K562 (cell line): Measurements from ENCODE around the gene HAL. TPM values are rescaled to one million over a fixed set of nuclear protein-coding genes. Genes with fewer than 3 reads are reported as not detected.

ENCODE experiments used
- ATAC-seq: fragments of 200-7000 bp; cut with Tn5 transposase; 3 replicates; pipeline ENCODE4 v1.9.1; 2020; ENCODE audit warnings: moderate library complexity
- BruUV-seq: library from RNA; stranded (reverse); fragments of 400-500 nt; replicated peaks from 2 replicates; lab custom pipeline; 2021; lab: Mats Ljungman, UMichigan
- CTCF ChIA-PET: fragments of 300-600 bp; formaldehyde crosslinking; extraction: SDS; loops from one replicate; lab custom pipeline; 2021; ENCODE audit warnings: low intra/inter-chr PET ratio; lab: Yijun Ruan, JAX
- POLR2A ChIA-PET: fragments of 300-600, 350-650 bp; sonication (Branson Sonifier 250); formaldehyde crosslinking; extraction: SDS; loops from one replicate; lab custom pipeline; 2021; ENCODE audit warnings: antibody characterized with exemption, inconsistent platforms; lab: Yijun Ruan, JAX
- DNase-seq, 4 experiments: peaks; one replicate each; pipeline versions ENCODE4 v3.0.0 to v3.0.0-alpha.2; 2011 to 2018; ENCODE audit warnings: low spot score in 3 of 4, mixed read lengths in 3 of 4; ENCODE audit errors: extremely low read depth in 1 of 4
- FAIRE-seq: peaks from 2 replicates; lab custom pipeline; 2011; peaks lifted over from hg19 to GRCh38; lab: Jason Lieb, UNC
- H2AFZ ChIP-seq: 2 replicates; pipeline ENCODE4 v1.6.0; 2011; ENCODE audit warnings: low read depth, low read length, control low read depth, inconsistent platforms
- H3K27ac ChIP-seq: fragments of 200-600 bp; 3 replicates; pipeline ENCODE4 v1.8.0; 2011; ENCODE audit warnings: low read depth, mild to moderate bottlenecking, control low read depth, inconsistent platforms, low read length, moderate library complexity, mixed read lengths; ENCODE audit errors: extremely low read depth
- H3K27me3 ChIP-seq, 2 experiments: fragments of 300-600 bp in 1 of 2; 2 replicates in 1 of 2; 3 replicates in 1 of 2; pipeline versions ENCODE4 v1.6.0 to v1.8.0; 2011; ENCODE audit warnings: inconsistent platforms in 2 of 2, low read length in 2 of 2, mild to moderate bottlenecking in 1 of 2, mixed read lengths in 1 of 2, moderate library complexity in 1 of 2; ENCODE audit not compliant: control insufficient read depth in 2 of 2, insufficient read depth in 2 of 2
- H3K36me3 ChIP-seq: fragments of 300-600 bp; 3 replicates; pipeline ENCODE4 v1.8.0; 2011; ENCODE audit warnings: mild to moderate bottlenecking, low read length, inconsistent platforms; ENCODE audit not compliant: control insufficient read depth, insufficient read depth
- H3K4me1 ChIP-seq, 2 experiments: fragments of 200-600 bp in 1 of 2; replicated peaks in 1 of 2; 2 replicates in 1 of 2; 3 replicates in 1 of 2; pipeline versions ENCODE4 v1.5.1 to v1.8.0; 2011; ENCODE audit warnings: inconsistent platforms in 2 of 2, low read length in 2 of 2, mild to moderate bottlenecking in 1 of 2, mixed read lengths in 1 of 2, moderate library complexity in 1 of 2; ENCODE audit not compliant: control insufficient read depth in 2 of 2, insufficient read depth in 2 of 2
- H3K4me2 ChIP-seq: 2 replicates; pipeline ENCODE4 v1.6.1; 2011; ENCODE audit warnings: low read length, control low read depth, inconsistent platforms, mixed read lengths; ENCODE audit not compliant: insufficient read depth
- H3K4me3 ChIP-seq: fragments of 200-600 bp; sonication (generic), shearing (Covaris generic); 2 replicates; pipeline ENCODE4 v1.5.1; 2016; ENCODE audit warnings: control low read depth, inconsistent platforms
- H3K79me2 ChIP-seq: fragments of 200-600 bp; 3 replicates; pipeline ENCODE4 v1.8.0; 2011; ENCODE audit warnings: low read length, inconsistent platforms; ENCODE audit not compliant: control insufficient read depth, insufficient read depth
- H3K9ac ChIP-seq, 2 experiments: 2 replicates each; pipeline versions ENCODE4 v1.6.0 to v1.6.1; 2011; ENCODE audit warnings: low read depth in 2 of 2, low read length in 2 of 2, control low read depth in 1 of 2, inconsistent platforms in 1 of 2, mild to moderate bottlenecking in 1 of 2, mixed read lengths in 1 of 2; ENCODE audit not compliant: insufficient read depth in 1 of 2
- H3K9me1 ChIP-seq: one replicate; pipeline ENCODE4 v1.6.0; 2011; ENCODE audit warnings: inconsistent platforms, mild to moderate bottlenecking, low read length, moderate library complexity; ENCODE audit not compliant: control insufficient read depth, insufficient read depth
- H3K9me3 ChIP-seq: replicated peaks from 2 replicates; pipeline ENCODE4 v1.5.1; 2011; ENCODE audit warnings: low read depth, low read length, inconsistent platforms; ENCODE audit not compliant: control insufficient read depth, insufficient read depth
- H4K20me1 ChIP-seq: replicated peaks from 2 replicates; pipeline ENCODE4 v1.6.1; 2011; ENCODE audit warnings: low read length, inconsistent platforms, mixed read lengths; ENCODE audit not compliant: control insufficient read depth, insufficient read depth
- EGR1 ChIP-seq: fragments of 450-650 bp; conservative IDR thresholded peaks from 2 replicates; pipeline ENCODE4 v1.6.1; 2017; ENCODE audit warnings: mild to moderate bottlenecking
- ETV5 ChIP-seq: sonication (generic); formaldehyde crosslinking; IDR thresholded peaks from 2 replicates; pipeline ENCODE4 v1.4.0; 2020; ENCODE audit warnings: low read depth, mild to moderate bottlenecking, missing genetic modification reagents
- PYGO2 ChIP-seq: fragments of 450-650 bp; IDR thresholded peaks from 2 replicates; pipeline ENCODE4 v1.6.1; 2016; ENCODE audit warnings: mild to moderate bottlenecking, missing genetic modification characterization, moderate library complexity, missing compliant biosample characterization
- SAP30 ChIP-seq: fragments of 200-600 bp; sonication (generic); IDR thresholded peaks from 2 replicates; pipeline ENCODE4 v1.6.1; 2012; ENCODE audit warnings: borderline replicate concordance, low read depth, mild to moderate bottlenecking, moderate library complexity, low read length, control low read depth, inconsistent platforms; ENCODE audit not compliant: insufficient read depth, poor library complexity, severe bottlenecking
- TCF7 ChIP-seq: sonication (generic); IDR thresholded peaks from 2 replicates; pipeline ENCODE4 v1.6.1; 2016; ENCODE audit warnings: antibody characterized with exemption, borderline replicate concordance
- WGBS: fragments of 100-300 bp; shearing (Covaris generic); methylation state at CpG from one replicate; pipeline ENCODE4 v1.1.6; 2016; ENCODE audit warnings: low coverage, mixed read lengths; ENCODE audit not compliant: insufficient coverage; ENCODE audit errors: missing lambda C conversion rate; 5-methylcytosine and 5-hydroxymethylcytosine counted together
- in situ Hi-C: fragments of 300-500 bp; cut with MboI; formaldehyde crosslinking; loops from 4 replicates; pipeline ENCODE4 v1.15.0; 2018; ENCODE audit warnings: inconsistent platforms, mixed read lengths
- intact Hi-C: fragments of 100-400 bp; cut with micrococcal nuclease; formaldehyde crosslinking; loops from 2 replicates; pipeline ENCODE4 v1.14.2; 2022
- polyA plus RNA-seq, 8 experiments: library from polyadenylated mRNA; depleted of rRNA in 4 of 8; stranded (reverse) in 5 of 8; unstranded in 3 of 8; fragments of >200 nt; fragmentation: Nextera tagmentation in 2 of 8; fragmentation: Illumina TruSeq in 1 of 8; extraction: Ambion mirVana in 2 of 8; extraction: Trizol in 1 of 8; gene quantifications; 2 replicates each; pipeline versions ENCODE4 v1.2.1 to v1.2.3, GENCODE V29; 2011 to 2014; ENCODE audit warnings: inconsistent platforms in 1 of 8, missing spikeins in 1 of 8
- total RNA-seq, 7 experiments: library from RNA; depleted of rRNA in 6 of 7; stranded (reverse); fragments of >200 nt in 6 of 7; fragmentation: Illumina TruSeq in 2 of 7; extraction: Trizol in 2 of 7; gene quantifications; 2 replicates each; pipeline versions ENCODE4 v1.2.1 to v1.2.3, GENCODE V29; 2011 to 2021; ENCODE audit warnings: low replicate concordance in 1 of 7
- TF ChIP-seq, protein P1 (sequence below): fragments of 200-800 bp; sonication (Bioruptor generic); IDR thresholded peaks from 2 replicates; pipeline ENCODE4 v1.6.1; 2017; ENCODE audit warnings: missing genetic modification characterization, missing compliant biosample characterization

HAL gene
- total and polyA plus RNA-seq, 9 of the 15 experiments (the other 6 are each of a cell fraction or from before 2014, with no cell fraction given) = 0.03 to 0.36 (median 0.20) TPM; not detected in 4

DNA sequence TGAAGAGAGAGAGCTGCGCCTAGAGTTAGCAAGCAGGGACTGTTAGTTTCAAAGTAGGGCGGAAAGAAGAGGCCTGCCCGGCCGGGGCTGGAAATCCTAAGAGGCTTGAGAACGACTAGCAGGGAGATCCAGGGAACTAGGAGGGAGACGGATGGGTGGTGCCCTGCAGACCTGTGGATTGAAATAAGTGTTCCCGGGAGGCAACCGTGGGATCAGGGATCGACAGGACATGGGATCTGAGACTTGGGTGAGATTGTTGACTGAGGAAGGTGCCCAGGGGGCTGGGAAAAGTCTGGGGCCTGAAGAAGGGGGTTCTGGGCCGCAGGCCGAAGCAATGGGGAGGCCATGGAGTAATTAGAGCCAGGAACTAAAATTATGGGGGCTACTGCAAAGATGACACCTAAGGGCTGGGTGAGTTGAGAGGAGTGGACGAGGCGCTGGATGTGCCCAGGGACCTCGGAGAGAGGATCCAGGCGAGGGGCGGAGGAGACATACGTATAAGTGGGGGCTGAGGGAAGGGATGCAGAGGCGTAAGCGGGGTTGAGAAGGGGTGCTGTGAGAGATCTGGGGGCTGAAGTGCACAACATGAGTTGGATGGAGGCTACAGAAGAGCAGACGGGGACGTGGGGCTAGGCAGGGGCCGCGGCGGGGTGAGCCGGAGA lies 38.6 kb upstream of the HAL start:
- ATAC-seq (peak; percentile 50), FAIRE-seq (peak; percentile 35), DNase-seq (peak; percentile 12 to 25 (median 18))
- intact Hi-C loops (no loop called here), in situ Hi-C loops (no loop called here)
- no TSS peak for BruUV-seq
- H3K9ac ChIP-seq = peak overlapping the region; percentile 66 to 97
- no peaks in the 10 kb centered on the region for H3K9me3 ChIP-seq
- CTCF ChIA-PET = no interaction called here
- H3K27me3 ChIP-seq = no peaks in the 10 kb centered on the region
- H4K20me1 ChIP-seq = no peaks in the 10 kb centered on the region
- peak overlapping the region; percentile 100 for H2AFZ ChIP-seq
- TF ChIP-seq ETV5 (CRISPR knock-in tag) (0 out of 2 replicates have a peak, but pooled peaks have one; percentile 4), TCF7 (no peak), EGR1 (0 out of 2 replicates have a peak, but pooled peaks have one; percentile 11), SAP30 (peak; percentile 17), PYGO2 (tag) (0 out of 2 replicates have a peak, but pooled peaks have one; percentile 28)
- TF ChIP-seq, protein P1, sequence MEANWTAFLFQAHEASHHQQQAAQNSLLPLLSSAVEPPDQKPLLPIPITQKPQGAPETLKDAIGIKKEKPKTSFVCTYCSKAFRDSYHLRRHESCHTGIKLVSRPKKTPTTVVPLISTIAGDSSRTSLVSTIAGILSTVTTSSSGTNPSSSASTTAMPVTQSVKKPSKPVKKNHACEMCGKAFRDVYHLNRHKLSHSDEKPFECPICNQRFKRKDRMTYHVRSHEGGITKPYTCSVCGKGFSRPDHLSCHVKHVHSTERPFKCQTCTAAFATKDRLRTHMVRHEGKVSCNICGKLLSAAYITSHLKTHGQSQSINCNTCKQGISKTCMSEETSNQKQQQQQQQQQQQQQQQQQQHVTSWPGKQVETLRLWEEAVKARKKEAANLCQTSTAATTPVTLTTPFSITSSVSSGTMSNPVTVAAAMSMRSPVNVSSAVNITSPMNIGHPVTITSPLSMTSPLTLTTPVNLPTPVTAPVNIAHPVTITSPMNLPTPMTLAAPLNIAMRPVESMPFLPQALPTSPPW (CRISPR knock-in tag) = no peak
- H3K27ac ChIP-seq = no peak overlapping the region; the same call in 2 of the 3 replicates
- no peaks in the 10 kb centered on the region for H3K36me3 ChIP-seq
- peaks cover 3 to 8% of the 10 kb centered on the region in 2 experiments; a peak in 4 of 5 replicates for H3K4me1 ChIP-seq
- peak overlapping the region; percentile 99 for H3K4me2 ChIP-seq
- WGBS = 5% methylated on average over 17 of the region's 25 CpGs
- peaks cover 6% of the 10 kb centered on the region; the same call in 1 of the 3 replicates for H3K79me2 ChIP-seq
- POLR2A ChIA-PET = no interaction called here
- no peaks in the 10 kb centered on the region for H3K9me1 ChIP-seq
- H3K4me3 ChIP-seq = peak overlapping the region; percentile 71
